RKO (cell line): ENCODE results near the gene ST8SIA2.

Experiments
- DNase-seq: peaks from one replicate; pipeline ENCODE4 v3.0.0-alpha.2; 2016; ENCODE audit warnings: low spot score

ST8SIA2 gene

DNA sequence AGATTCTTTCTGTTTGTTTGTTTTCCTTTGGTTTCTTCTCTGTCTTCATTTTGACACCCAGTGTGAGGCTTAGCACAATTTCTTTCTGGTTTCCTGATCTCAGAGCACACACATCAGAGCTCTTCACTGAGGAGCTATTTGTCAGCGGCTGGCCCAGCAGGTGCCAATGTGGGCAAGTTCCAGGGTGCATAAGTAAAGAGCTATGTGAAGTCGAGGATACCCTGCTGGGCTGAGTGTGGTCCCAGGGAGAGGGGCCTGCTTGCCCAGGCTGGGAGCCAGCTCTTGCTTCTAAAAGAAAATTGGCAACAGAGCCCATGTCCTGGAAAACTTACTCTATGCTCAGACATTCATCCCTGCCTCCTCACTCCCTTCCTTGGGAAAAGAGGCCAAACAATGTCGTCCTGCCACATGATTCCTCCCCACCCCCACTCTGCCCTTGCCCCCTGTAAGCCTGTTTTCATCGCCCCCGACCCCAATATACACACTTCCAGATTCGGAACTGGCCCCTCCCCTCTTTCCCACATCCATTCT lies 101.2 kb downstream of the ST8SIA2 start:
- no peak for DNase-seq

DNA sequence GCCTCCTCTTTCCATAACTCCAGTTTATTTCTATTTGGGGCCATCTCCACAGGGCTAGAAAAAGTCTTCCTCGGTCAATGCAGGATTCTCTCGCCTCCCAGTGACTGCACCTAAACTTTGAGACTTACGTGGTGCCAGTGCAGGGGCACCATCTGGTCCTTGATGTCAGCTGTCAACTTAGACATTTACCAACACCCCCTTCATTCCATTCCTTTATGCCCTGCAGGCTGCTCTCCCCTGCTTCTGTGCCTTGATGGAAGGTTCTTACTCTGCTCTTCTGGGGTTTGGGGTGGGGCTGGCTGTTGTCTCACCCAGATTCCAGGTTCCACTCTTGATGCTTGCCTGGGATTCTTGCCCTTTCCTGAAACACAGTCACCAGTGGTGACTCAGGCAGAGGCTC lies 101.8 kb downstream of the ST8SIA2 start:
- no peak for DNase-seq

DNA sequence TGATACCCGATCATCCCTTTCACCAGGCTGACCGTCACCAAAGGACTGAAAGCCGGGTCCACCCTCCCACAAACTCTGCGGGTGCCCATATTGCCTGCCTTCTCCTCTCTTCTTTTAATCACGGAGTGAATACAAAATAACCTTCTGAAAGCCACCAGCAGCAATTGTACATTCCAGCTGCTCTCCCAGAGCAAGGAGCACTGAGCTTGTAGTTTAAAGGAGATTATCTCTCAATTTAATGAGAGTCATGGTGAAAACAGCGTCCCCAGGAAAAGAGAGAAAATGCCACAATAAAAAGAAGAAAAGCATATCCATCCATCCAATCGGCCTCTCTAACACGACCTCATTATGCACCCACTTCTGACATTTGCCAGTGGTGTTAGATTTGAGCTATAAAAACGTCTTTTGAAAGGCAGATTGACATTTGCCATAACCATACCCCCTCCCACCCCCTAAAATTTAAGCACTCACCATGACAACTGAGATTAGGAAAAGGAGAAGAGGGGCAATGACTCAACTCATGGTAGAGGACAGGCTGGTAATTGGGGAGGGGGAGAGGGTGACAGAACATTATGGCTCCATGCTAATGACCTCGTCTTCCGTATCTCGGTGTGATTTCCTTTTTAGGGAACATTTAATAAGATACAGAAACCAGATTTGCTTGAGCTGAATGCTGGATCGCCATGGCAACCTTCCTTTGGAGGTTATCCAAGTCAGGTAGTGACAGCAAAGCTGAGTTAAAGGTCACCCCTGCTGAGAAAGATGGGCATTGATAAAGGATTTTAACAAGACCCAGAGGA lies 106.2 kb downstream of the ST8SIA2 start:
- no peak for DNase-seq

DNA sequence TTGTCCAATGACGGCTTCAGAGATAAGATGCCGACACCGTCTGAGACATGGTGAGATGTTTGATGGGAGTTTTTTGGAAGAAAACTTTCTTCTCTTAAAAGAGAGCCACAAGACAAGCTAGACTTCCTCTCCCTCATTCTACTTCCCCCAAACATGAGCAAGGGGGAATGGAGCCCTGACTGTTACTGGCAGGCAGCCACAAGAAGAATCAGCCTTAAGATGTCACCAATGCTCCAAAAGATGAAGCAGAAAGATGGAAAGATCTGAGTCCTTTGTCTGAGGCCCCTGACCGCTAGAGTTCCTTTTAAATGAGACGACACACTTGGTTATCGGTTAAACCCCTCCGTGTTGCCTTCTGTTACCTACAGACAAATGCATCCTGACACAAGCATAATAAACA lies 108.7 kb downstream of the ST8SIA2 start:
- DNase-seq: no peak

DNA sequence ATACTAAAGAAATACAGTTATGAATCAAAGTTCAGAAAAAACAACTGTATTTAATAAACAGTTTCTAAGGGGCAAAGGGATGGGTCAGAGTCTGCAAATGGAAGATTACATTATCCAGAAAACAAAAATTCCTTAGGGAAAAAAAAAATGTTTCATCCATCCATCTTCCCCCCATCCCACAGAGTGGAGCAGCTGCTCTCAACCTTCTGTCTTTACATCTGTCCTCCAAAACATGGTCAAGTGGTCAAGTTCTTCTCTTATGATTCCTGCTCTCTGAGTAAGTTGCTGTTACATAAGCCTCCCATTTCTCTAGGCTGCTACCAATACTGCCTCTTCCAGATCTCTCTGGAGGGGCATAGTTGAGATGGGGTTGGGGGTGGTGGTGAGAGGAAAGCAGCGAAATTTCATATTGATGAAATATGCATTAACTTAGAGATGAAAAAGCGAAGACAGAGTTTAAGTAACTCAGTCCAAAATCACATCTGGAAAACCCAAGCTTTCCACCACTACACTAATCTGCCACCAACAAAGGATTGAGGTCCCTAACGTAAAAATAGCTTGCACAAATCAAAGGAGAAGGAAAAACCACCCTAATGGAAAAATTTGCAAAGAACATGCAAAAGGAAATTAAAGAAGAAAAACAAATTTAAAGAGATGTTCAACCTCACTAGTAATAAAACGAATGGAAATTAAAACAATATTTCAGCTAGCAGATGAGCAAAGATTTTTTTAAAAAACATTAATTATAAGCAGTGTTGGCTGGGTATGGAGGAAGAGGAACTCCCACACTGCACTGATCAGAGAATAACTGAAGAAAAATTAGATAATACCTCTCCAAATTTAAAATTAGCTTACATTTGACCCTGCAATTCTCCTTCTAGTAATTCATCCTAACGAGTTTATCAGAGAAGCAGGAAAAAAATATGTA lies 109.5 kb downstream of the ST8SIA2 start:
- DNase-seq: no peak

DNA sequence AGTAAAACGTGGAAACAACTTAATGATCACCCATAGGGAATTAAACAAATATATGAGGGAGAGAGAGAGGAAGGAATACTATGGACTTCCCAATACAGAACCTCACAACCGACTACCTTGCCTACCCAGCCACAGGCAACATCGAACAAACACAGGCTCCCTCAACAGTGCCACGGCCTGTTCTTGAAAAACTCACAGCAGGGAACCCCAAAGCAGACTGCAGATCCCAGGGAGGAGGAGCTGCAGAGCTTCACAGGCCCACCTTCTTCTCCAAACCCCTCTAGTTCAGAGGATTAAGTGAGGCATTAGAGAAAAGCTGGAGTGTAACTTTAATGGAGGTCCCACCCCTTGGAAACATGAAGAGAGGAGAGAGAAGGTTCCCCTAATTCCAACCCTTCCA lies 110.2 kb downstream of the ST8SIA2 start:
- DNase-seq: no peak

DNA sequence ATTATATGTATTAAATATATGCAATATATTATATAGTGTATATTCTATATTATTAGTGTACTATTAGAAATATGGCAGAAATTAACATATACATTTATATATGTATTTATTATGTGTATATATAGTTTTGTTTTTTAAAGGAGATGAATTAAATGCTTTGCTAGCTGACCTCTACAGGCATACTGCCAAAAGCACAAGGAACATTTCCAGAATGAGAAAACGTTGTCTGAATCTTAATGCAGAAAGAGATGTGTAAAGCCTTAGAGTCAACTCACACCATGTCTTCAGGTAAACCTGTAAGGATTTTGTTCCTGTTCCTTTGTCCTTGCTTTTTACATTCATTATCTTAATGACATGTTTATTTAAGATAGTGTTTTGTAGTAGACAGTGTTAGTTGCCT lies 111.9 kb downstream of the ST8SIA2 start:
- DNase-seq: no peak

DNA sequence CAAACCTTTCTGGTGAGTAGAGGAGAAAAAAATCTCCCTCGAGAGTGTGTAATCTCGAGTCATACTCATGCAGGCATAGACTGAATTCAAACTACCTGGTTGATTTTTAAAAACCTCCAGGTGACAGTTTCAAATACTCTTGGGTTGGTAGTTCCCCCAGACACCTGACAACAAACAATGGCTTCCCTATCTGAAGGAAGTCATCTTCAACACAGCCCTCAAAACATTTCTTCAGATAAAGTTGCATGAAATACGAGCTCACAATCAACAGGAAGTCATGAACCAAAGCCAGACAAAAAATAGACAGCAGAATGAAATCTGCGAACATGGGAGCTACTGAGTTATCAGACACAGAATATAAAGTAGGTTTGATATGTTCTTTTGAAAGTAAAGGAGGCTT lies 112.8 kb downstream of the ST8SIA2 start:
- DNase-seq: no peak

DNA sequence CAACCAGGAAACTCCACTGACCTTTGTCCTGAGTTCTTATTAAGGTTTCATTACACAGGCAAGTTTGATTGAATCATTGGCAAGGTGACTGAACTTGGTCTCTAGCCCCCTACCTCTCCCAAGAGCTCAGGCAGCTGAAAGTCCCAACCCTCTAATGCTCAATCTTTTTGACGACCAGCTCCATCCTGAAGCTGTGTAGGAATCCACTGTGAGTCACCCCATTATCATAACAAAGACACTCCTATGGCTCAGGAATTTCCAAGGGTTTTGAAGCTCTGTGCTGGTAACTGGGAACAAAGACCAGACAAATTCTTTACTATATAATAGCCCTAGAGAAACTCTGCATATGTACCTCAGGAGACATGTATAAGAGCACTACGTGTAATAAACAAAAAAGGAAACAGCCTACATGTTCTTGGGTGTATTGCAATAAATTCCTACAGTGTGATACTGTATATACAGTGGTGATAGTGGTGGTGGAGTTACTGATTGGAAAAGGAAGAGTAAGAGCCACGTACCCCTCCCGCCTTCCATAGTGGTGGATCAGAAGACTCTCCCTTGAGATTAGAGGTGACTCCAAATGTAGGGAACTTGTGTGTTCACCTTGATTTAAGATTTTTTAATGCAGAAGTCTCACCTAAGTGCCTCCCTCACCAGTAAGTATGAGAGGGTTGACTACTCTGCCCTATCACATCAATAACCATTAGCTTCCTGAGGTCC lies 116.6 kb downstream of the ST8SIA2 start:
- no peak for DNase-seq
